PC-9 (cell line): ENCODE data around the gene PFAS. TPM values are rescaled to one million over a fixed set of nuclear protein-coding genes. Genes with fewer than 3 reads are reported as not detected.
"Not testable (repeated sequence)": the region's sequence is repeated elsewhere in the genome, so short reads cannot be mapped to it uniquely, and the experiment has no call there.

Experiments used
- BruUV-seq: library from RNA; stranded (reverse); fragments of 400-500 nt; replicated peaks from 2 replicates; lab custom pipeline; 2021; lab: Mats Ljungman, UMichigan
- CTCF ChIA-PET: fragments of 300-600 bp; sonication (Branson Sonifier 250); formaldehyde crosslinking; loops from one replicate; lab custom pipeline; 2022; ENCODE audit warnings: antibody characterized with exemption; lab: Charles Lee
- POLR2A ChIA-PET: fragments of 300-600 bp; sonication (Branson Sonifier 250); formaldehyde crosslinking; loops from one replicate; lab custom pipeline; 2022; ENCODE audit warnings: antibody characterized with exemption; ENCODE audit not compliant: unreplicated experiment; lab: Charles Lee
- DNase-seq, 2 experiments: peaks; one replicate each; pipeline versions ENCODE4 v3.0.0 to v3.0.0-alpha.2; 2015 to 2022; ENCODE audit warnings: mixed read lengths in 1 of 2
- H2AFZ ChIP-seq: fragments of 200-600 bp; sonication (generic); 2 replicates; pipeline ENCODE4 v1.8.1; 2017; ENCODE audit warnings: antibody characterized with exemption
- H3F3A ChIP-seq: fragments of 200-600 bp; sonication (generic); 2 replicates; pipeline ENCODE4 v1.8.1; 2017; ENCODE audit warnings: antibody characterized with exemption, mild to moderate bottlenecking, low read depth; ENCODE audit not compliant: insufficient read depth
- H3K27ac ChIP-seq: fragments of 200-600 bp; sonication (generic); 2 replicates; pipeline ENCODE4 v1.6.1; 2016; ENCODE audit warnings: mixed run types
- H3K27me3 ChIP-seq: fragments of 200-600 bp; sonication (generic); 2 replicates; pipeline ENCODE4 v1.6.1; 2016; ENCODE audit warnings: low read depth, mixed run types; ENCODE audit not compliant: insufficient read depth
- H3K36me3 ChIP-seq: fragments of 200-600 bp; sonication (generic); 2 replicates; pipeline ENCODE4 v1.6.1; 2016; ENCODE audit warnings: low read depth, mixed run types
- H3K4me1 ChIP-seq: fragments of 200-600 bp; sonication (generic); replicated peaks from 2 replicates; pipeline ENCODE4 v1.6.1; 2016; ENCODE audit warnings: mixed run types; ENCODE audit not compliant: insufficient read depth
- H3K4me2 ChIP-seq: fragments of 200-600 bp; sonication (generic); 2 replicates; pipeline ENCODE4 v1.6.1; 2017; ENCODE audit warnings: mixed run types
- H3K4me3 ChIP-seq: fragments of 200-600 bp; sonication (generic); 2 replicates; pipeline ENCODE4 v1.6.1; 2016; ENCODE audit warnings: mixed run types
- H3K79me2 ChIP-seq: fragments of 200-600 bp; sonication (generic); 2 replicates; pipeline ENCODE4 v1.6.1; 2017; ENCODE audit warnings: low read depth, mixed run types
- H3K9me2 ChIP-seq: fragments of 200-600 bp; sonication (generic); 2 replicates; pipeline ENCODE4 v1.8.1; 2017; ENCODE audit warnings: mild to moderate bottlenecking; ENCODE audit not compliant: insufficient read depth
- H3K9me3 ChIP-seq: fragments of 200-600 bp; sonication (generic); 2 replicates; pipeline ENCODE4 v1.8.1; 2016; ENCODE audit warnings: low read depth; ENCODE audit not compliant: insufficient read depth
- H4K20me1 ChIP-seq: fragments of 200-600 bp; sonication (generic); 2 replicates; pipeline ENCODE4 v1.8.1; 2017; ENCODE audit not compliant: insufficient read depth
- EZH2 ChIP-seq: fragments of 200-600 bp; sonication (generic); IDR thresholded peaks from 2 replicates; pipeline ENCODE4 v1.8.0; 2017; ENCODE audit warnings: antibody characterized with exemption, low read depth
- intact Hi-C: fragments of 100-400 bp; cut with micrococcal nuclease; formaldehyde crosslinking; loops from one replicate; pipeline ENCODE4 v1.10.0; 2022; ENCODE audit not compliant: unreplicated experiment
- total RNA-seq: library from RNA; stranded (reverse); gene quantifications from 2 replicates; pipeline ENCODE4 v1.2.3, GENCODE V29; 2021
- TF ChIP-seq, protein P1 (sequence below): fragments of 200-600 bp; sonication (generic); conservative IDR thresholded peaks from 2 replicates; pipeline ENCODE4 v1.6.1; 2017; ENCODE audit warnings: mixed run types, antibody characterized with exemption, mild to moderate bottlenecking, moderate library complexity

PFAS gene
- total RNA-seq, 1 experiment from 2014 or later = 68.2 TPM

DNA sequence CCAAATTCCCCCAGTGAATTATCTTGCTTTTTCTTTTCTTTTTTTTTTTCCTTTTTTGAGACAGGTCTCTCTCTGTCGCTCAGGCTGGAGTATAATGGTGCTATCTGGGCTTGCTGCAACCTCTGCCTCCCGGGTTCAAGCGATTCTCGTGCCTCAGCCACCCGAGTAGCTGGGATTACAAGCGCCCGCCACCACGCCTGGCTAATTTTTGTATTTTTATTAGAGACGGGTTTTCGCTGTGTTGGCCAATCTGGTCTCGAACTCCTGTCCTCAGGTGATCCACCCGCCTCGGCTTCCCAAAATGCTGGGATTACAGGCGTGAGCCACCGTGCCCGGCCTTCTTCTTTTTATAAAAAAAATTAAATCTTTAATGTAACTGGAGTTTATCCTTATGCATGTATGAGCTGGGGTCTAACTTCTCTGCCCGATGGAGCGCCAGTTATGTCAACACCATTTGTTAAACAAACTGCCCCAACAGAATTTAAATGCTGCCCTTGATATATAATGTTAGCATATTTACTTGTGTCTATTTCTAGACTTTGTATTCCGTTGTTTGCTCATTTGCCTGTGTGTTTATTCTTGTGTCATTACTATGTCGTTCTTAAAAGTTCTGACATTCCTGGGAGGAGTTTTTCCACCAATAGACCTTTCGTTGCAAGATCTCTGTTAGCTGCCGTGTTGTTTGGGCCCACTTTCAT is 38.2 kb upstream of the PFAS start:
- H3K27me3 ChIP-seq = no peaks in the 10 kb centered on the region
- no peaks in the 10 kb centered on the region for H3K9me3 ChIP-seq
- TF ChIP-seq EZH2 = no peak
- TF ChIP-seq, protein P1, sequence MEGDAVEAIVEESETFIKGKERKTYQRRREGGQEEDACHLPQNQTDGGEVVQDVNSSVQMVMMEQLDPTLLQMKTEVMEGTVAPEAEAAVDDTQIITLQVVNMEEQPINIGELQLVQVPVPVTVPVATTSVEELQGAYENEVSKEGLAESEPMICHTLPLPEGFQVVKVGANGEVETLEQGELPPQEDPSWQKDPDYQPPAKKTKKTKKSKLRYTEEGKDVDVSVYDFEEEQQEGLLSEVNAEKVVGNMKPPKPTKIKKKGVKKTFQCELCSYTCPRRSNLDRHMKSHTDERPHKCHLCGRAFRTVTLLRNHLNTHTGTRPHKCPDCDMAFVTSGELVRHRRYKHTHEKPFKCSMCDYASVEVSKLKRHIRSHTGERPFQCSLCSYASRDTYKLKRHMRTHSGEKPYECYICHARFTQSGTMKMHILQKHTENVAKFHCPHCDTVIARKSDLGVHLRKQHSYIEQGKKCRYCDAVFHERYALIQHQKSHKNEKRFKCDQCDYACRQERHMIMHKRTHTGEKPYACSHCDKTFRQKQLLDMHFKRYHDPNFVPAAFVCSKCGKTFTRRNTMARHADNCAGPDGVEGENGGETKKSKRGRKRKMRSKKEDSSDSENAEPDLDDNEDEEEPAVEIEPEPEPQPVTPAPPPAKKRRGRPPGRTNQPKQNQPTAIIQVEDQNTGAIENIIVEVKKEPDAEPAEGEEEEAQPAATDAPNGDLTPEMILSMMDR = no peak
- intact Hi-C loops = loop anchor here (1.0 kb wide), 1 partner anchor 9 kb away; no protein-coding TSS in a partner anchor
- no peaks in the 10 kb centered on the region for H4K20me1 ChIP-seq
- CTCF ChIA-PET = interaction anchor here (0.6 to 1.0 kb wide), 2 partner anchors 10 to 29 kb away, joined by 4 to 7 read pairs; no protein-coding TSS in a partner anchor
- no peak for DNase-seq
- H3K4me3 ChIP-seq = peak overlapping the region; percentile 70
- TSS peak; percentile 70 for BruUV-seq
- peak overlapping the region; percentile 87 for H2AFZ ChIP-seq
- peaks cover 28% of the 10 kb centered on the region for H3K79me2 ChIP-seq
- no peaks in the 10 kb centered on the region for H3K36me3 ChIP-seq
- H3K4me1 ChIP-seq = peaks cover 12% of the 10 kb centered on the region
- peaks cover 13% of the 10 kb centered on the region; the same call in 1 of the 2 replicates for H3F3A ChIP-seq
- H3K9me2 ChIP-seq = no peaks in the 10 kb centered on the region
- peak overlapping the region; percentile 55 for H3K27ac ChIP-seq
- peak overlapping the region; percentile 75 for H3K4me2 ChIP-seq
- POLR2A ChIA-PET = interaction anchor here (0.6 to 1.8 kb wide), 14 partner anchors 8 to 908 kb away, joined by 4 to 28 read pairs (median 9); partner anchors contain the start of genes CTC1 and SLC25A35

DNA sequence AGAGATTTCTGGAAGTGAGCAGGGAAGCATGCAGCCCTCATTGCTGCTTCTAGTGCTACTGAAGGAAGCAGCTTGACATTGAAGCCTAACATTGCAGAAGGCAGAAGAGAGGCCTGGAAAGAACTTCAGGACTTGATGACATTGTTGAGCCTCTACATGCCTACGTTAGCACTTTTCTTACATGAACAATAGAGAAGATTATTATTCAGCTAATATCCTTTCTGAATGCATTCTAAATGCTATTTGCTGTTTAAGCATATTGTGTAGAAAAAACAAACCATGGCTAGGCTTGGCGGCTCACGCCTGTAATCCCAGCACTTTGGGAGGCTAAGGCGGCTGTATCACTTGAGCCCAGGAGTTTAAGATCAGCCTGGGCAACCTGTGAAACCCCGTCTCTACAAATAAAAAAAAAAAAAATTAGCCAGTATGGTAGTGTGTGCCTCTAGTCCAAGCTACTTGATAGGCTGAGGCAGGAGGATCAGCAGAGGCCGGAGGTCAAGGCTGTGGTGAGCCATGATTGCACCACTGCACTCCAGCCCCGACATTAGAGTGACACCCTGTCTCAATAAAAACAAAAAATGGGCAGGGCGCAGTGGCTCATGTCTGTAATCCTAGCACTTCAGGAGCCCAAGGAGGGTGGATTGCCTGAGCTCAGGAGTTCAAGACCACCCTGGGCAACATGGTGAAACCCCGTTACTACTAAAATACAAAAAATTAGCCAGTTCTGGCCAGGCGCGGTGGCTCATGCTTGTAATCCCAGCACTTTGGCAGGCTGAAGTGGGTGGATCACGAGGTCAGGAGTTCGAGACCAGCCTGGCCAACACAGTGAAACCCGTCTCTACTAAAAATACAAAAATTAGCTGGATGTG is 36.5 kb upstream of the PFAS start:
- no peaks in the 10 kb centered on the region for H3K27me3 ChIP-seq
- no peak overlapping the region for H3K27ac ChIP-seq
- TF ChIP-seq, protein P1 = no peak
- TF ChIP-seq EZH2 = no peak
- intact Hi-C loops = no loop called here
- peaks cover 13% of the 10 kb centered on the region; the same call in 1 of the 2 replicates for H3F3A ChIP-seq
- peaks cover 25% of the 10 kb centered on the region for H3K79me2 ChIP-seq
- H3K36me3 ChIP-seq = no peaks in the 10 kb centered on the region
- BruUV-seq = no TSS peak
- ChIA-PET CTCF (no interaction called here), POLR2A (interaction anchor here (0.5 to 0.6 kb wide), 2 partner anchors 18 to 126 kb away, joined by 3 to 4 read pairs; no protein-coding TSS in a partner anchor)
- DNase-seq = no peak
- no peaks in the 10 kb centered on the region for H3K9me2 ChIP-seq
- H3K4me1 ChIP-seq = peaks cover 12% of the 10 kb centered on the region
- no peaks in the 10 kb centered on the region for H4K20me1 ChIP-seq
- no peak overlapping the region for H2AFZ ChIP-seq
- H3K4me3 ChIP-seq = no peak overlapping the region
- no peak overlapping the region for H3K4me2 ChIP-seq
- H3K9me3 ChIP-seq = no peaks in the 10 kb centered on the region

DNA sequence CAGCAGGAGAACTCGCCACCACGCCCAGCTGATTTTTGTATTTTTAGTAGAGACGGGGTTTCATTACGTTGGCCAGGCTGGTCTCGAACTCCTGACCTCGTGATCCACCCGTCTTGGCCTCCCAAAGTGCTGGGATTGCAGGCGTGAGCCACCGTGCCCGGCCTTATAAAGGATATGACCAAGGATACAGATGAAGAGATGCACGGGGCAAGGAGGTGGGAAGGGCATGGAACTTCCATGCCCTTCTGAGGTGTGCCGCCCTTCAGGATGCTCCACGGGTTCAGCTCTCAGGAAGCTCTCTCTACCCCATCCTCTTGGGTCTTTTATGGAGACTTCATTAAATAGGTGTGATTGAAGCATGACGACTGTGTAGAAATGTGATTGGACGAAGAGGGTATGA is 35.1 kb upstream of the PFAS start:
- H3K9me2 ChIP-seq, H2AFZ ChIP-seq, H3K27me3 ChIP-seq, H3K4me3 ChIP-seq, DNase-seq, H3K4me2 ChIP-seq, H4K20me1 ChIP-seq, POLR2A ChIA-PET, H3K4me1 ChIP-seq, intact Hi-C loops, H3K27ac ChIP-seq, H3K36me3 ChIP-seq, H3K9me3 ChIP-seq, BruUV-seq: not testable (repeated sequence)
- H3F3A ChIP-seq = peaks cover 13% of the 10 kb centered on the region; the same call in 1 of the 2 replicates
- H3K79me2 ChIP-seq = peaks cover 13% of the 10 kb centered on the region
- CTCF ChIA-PET = interaction anchor here (0.7 kb wide), 1 partner anchor 107 kb away, joined by 4 read pairs; no protein-coding TSS in a partner anchor
